Suprapubic skin (tissue), 4 donors: ENCODE measurements around the gene ARCN1. TPM values are rescaled to one million over a fixed set of nuclear protein-coding genes. Genes with fewer than 3 reads are reported as not detected.
"Not testable (repeated sequence)": the region's sequence is repeated elsewhere in the genome, so short reads cannot be mapped to it uniquely, and the experiment has no call there.

Experiments
- DNase-seq, 2 donors: peaks; one replicate each; pipeline ENCODE4 v3.0.0-alpha.2; 2019; ENCODE audit warnings: low spot score in 2 of 2
- H3K27ac ChIP-seq: fragments of 200-600 bp; sonication (generic); one replicate; pipeline ENCODE4 v1.5.1; 2019
- H3K27me3 ChIP-seq: fragments of 200-600 bp; sonication (generic); one replicate; pipeline ENCODE4 v1.5.1; 2019
- H3K36me3 ChIP-seq: fragments of 200-600 bp; sonication (generic); one replicate; pipeline ENCODE4 v1.5.1; 2019
- H3K4me1 ChIP-seq: fragments of 200-600 bp; sonication (generic); one replicate; pipeline ENCODE4 v1.5.1; 2019
- H3K4me3 ChIP-seq: fragments of 200-600 bp; sonication (generic); one replicate; pipeline ENCODE4 v1.5.1; 2019; ENCODE audit warnings: mild to moderate bottlenecking
- H3K9me3 ChIP-seq: fragments of 200-600 bp; sonication (generic); one replicate; pipeline ENCODE4 v1.5.1; 2019
- CTCF ChIP-seq, 2 donors: fragments of 200-600 bp in 1 of 2; fragments of 450-650 bp in 1 of 2; sonication (generic) in 1 of 2; IDR thresholded peaks; one replicate each; pipeline ENCODE4 v1.5.1; 2016 to 2019; ENCODE audit warnings: antibody characterized with exemption in 2 of 2, mild to moderate bottlenecking in 1 of 2, moderate library complexity in 1 of 2
- EP300 ChIP-seq: sonication (generic); formaldehyde crosslinking; IDR thresholded peaks from one replicate; pipeline ENCODE4 v1.6.1; 2017; ENCODE audit warnings: antibody characterized with exemption
- POLR2A ChIP-seq, 2 donors: fragments of 450-650 bp; IDR thresholded peaks; one replicate each; pipeline ENCODE4 v1.6.1; 2017; ENCODE audit warnings: antibody characterized with exemption in 2 of 2, mild to moderate bottlenecking in 2 of 2, moderate library complexity in 2 of 2
- POLR2AphosphoS5 ChIP-seq, 3 donors: sonication (generic); formaldehyde crosslinking; IDR thresholded peaks; one replicate each; pipeline ENCODE4 v1.6.1; 2017; ENCODE audit warnings: antibody characterized with exemption in 3 of 3
- WGBS: methylation state at CpG from one replicate; pipeline ENCODE4 v1.1.5; 2018; 5-methylcytosine and 5-hydroxymethylcytosine counted together
- total RNA-seq, 4 donors: library from RNA; depleted of rRNA; stranded (reverse); fragments of >200 nt; gene quantifications; one replicate each; pipeline ENCODE4 v1.1.0, GENCODE V29; 2016

Gene ARCN1
- total RNA-seq, 4 donors from 2014 or later = 70.3 to 80.7 (median 77.0) TPM

DNA sequence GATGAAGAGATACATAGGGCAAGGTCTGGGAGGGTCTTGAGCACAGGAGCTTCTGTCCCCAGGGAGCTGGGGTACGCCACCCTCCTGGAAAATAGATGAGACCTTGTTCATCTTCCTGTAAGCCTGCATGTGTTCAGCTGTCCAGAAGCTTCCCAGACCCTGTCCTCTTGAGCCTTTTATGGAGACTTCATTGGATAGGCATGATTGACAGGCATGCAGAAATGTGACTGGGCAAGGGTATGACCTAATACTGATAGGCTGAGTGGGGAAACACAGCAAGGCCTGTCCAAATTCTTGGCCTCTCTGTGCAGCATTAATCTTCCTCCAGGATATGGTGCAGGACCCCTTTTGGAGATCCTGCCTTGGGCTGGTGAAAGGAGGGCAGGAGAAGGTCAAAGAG, 15.7 kb downstream of the ARCN1 start:
- H3K27ac ChIP-seq = no peak overlapping the region
- TF ChIP-seq POLR2AphosphoS5 (IDR thresholded peaks at IDR 0.05) (no peak), CTCF (IDR thresholded peaks at IDR 0.05) (no peak), EP300 (no peak), POLR2A (IDR thresholded peaks at IDR 0.05) (no peak)
- H3K36me3 ChIP-seq = peaks cover 97% of the 10 kb centered on the region
- H3K9me3 ChIP-seq = no peaks in the 10 kb centered on the region
- no peaks in the 10 kb centered on the region for H3K4me1 ChIP-seq
- H3K4me3 ChIP-seq = no peak overlapping the region
- 100% methylated on average over 1 of the region's 1 CpG for WGBS
- no peak for DNase-seq
- H3K27me3 ChIP-seq = no peaks in the 10 kb centered on the region

GRCh38 chr11:118592616-118593367, 20.6 kb downstream of the ARCN1 start:
- H3K36me3 ChIP-seq = peaks cover 93% of the 10 kb centered on the region
- peaks cover 7% of the 10 kb centered on the region for H3K4me1 ChIP-seq
- no peak overlapping the region for H3K4me3 ChIP-seq
- DNase-seq = peak in 1 of 2 donors; percentile 29
- TF ChIP-seq POLR2AphosphoS5 (IDR thresholded peaks at IDR 0.05) (no peak), CTCF (IDR thresholded peaks at IDR 0.05) (no peak), EP300 (no peak), POLR2A (IDR thresholded peaks at IDR 0.05) (no peak)
- H3K9me3 ChIP-seq = no peaks in the 10 kb centered on the region
- 78% methylated on average over 2 of the region's 2 CpGs for WGBS
- H3K27me3 ChIP-seq = no peaks in the 10 kb centered on the region
- H3K27ac ChIP-seq = no peak overlapping the region

DNA sequence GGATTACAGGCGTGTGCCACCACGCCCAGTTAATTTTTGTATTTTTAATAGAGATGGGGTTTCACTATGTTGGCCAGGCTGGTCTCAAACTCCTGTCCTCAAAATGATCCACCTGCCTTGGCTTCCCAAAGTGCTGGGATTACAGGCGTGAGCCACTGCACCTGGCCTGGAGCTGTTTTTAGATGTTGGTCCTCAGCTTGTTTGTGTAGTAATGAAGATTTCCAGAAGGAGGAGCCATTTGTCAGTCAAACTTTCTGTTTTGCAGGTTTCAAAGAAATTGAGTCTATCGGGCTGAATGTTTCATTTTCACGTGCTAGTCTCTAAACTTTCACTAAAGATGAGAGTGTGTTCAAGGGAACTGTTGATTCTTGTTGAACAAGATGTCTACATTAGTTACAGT, 22.8 kb downstream of the ARCN1 start:
- TF ChIP-seq CTCF (IDR thresholded peaks at IDR 0.05) = peak; percentile 33 to 39
- 49% methylated on average over 5 of the region's 5 CpGs for WGBS
- not testable (repeated sequence) for H3K27ac ChIP-seq, H3K4me3 ChIP-seq, DNase-seq, H3K9me3 ChIP-seq, H3K4me1 ChIP-seq, H3K27me3 ChIP-seq
- H3K36me3 ChIP-seq = peaks cover 96% of the 10 kb centered on the region

DNA sequence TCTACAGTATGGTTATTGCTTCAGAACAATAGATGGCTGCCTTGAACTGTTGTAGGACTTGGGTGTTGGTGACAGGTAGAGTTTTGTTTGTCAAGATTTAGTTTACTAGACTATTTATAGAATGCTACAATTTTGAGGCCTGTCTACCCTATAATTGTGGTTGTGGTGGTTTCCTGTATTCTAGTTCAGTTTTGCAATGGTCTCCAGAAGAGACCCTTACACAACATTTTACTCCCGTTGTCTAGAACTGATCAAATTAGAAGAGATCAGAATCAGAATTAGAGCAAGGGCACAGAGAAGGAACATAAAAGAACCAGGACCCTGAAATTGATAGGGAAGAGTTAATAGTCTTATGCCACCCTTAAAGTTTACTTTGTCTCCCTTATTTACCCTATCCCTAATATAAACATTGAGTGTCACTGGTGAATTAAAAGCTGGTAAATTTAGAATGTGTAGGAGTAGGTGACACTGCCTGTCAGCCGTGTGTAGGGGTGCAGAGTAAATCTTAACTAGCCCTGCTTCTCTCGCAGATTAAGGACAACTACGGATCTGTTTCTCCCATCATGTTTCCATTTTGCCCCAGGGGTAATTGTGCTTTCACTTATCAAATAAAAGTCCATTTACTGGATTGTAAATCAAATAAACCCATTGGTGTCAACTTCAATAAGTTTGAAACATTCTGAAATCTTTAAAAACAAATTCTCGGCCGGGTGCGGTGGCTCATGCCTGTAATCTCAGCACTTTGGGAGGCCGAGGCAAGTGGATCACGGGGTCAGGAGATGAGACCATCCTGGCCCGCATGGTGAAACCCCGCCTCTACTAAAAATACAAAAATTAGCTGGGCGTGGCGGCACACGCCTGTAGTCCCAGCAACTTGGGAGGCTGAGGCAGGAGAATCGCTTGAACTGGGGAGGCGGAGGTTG, 24.3 kb downstream of the ARCN1 start:
- H3K27ac ChIP-seq = no peak overlapping the region
- peaks cover 7% of the 10 kb centered on the region for H3K4me1 ChIP-seq
- peaks cover 96% of the 10 kb centered on the region for H3K36me3 ChIP-seq
- TF ChIP-seq POLR2A (IDR thresholded peaks at IDR 0.05) = no peak
- no peak for TF ChIP-seq CTCF (IDR thresholded peaks at IDR 0.05)
- TF ChIP-seq POLR2AphosphoS5 (IDR thresholded peaks at IDR 0.05) = no peak
- no peak for TF ChIP-seq EP300
- no peaks in the 10 kb centered on the region for H3K27me3 ChIP-seq
- H3K9me3 ChIP-seq = no peaks in the 10 kb centered on the region
- 83% methylated on average over 16 of the region's 16 CpGs for WGBS
- DNase-seq = peak in 1 of 2 donors; percentile 26
- no peak overlapping the region for H3K4me3 ChIP-seq

DNA sequence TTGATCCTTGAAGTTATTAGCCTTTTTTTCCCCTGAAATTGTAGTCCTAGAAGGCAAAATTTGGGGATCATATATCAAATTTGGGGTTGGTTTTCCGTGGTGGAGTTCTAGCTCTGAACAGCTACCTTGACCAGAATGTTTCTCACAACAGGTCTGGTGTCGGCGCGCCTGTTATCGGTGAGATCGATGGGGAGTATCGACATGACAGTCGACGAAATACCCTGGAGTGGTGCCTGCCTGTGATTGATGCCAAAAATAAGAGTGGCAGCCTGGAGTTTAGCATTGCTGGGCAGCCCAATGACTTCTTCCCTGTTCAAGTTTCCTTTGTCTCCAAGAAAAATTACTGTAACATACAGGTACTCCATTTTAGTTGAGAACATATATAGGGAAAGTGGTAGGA, 25.3 kb downstream of the ARCN1 start:
- 86% methylated on average over 9 of the region's 9 CpGs for WGBS
- Histone ChIP-seq H3K36me3 (peaks cover 94% of the 10 kb centered on the region), H3K27ac (no peak overlapping the region), H3K9me3 (no peaks in the 10 kb centered on the region), H3K4me3 (no peak overlapping the region), H3K4me1 (peaks cover 7% of the 10 kb centered on the region), H3K27me3 (no peaks in the 10 kb centered on the region)
- DNase-seq = peak in 1 of 2 donors; percentile 44
- TF ChIP-seq CTCF (IDR thresholded peaks at IDR 0.05) (no peak), POLR2AphosphoS5 (IDR thresholded peaks at IDR 0.05) (no peak), POLR2A (IDR thresholded peaks at IDR 0.05) (no peak), EP300 (no peak)
